ENCODE data around the gene ZNF460.

Gene ZNF460

DNA sequence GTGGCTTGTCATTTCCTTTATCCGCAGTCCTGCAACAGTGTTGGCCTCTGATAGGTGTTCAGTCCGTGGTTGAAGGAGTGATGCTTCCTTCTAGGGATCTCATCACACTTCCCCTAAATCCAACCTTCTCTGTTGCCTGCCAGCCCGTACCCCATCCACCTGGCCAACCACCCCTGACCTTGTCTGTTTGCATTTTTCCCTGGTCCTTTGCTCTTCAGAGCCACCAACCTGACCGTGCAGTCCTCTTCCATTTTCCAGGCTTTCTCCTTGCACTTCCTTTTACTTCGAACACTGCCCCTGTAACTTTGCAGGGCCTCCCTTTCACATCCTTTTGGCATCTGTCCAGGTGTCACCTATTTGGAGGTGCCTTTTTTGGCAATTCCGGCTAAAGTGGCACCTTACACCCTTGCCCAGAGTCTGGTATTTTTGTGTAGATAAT, 696 bp downstream of the ZNF460 start:
- DNase-seq = no peak

DNA sequence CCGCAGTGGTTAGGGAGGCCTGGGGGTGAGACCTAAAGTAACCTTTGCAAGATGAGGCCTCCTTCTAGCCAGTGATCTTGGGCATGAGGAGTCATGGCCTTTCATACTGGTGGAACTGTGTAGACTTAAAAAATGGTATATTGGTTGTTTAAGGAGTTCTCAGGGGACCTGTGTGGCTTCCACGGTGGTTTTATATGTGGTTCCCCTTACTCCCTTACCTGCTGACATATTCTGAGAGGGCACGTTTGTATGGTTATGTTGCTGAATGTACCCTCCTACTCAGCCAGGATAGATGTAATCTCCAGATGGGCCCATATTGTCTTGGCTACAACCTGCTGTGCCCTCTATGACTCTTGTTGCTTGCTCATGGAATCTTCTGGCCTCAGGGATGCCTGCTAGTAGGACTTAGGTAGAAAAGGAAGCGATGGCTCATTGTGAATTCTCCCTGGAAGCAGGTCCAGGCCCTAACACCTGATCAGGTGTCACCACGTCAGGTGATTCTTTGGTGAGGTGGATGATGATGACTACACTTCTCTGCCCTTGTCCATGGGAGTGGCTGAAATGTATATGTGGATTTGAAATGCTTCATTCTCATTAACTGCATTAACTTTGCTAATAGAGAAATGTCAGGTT, 1.8 kb downstream of the ZNF460 start:
- no peak for DNase-seq

DNA sequence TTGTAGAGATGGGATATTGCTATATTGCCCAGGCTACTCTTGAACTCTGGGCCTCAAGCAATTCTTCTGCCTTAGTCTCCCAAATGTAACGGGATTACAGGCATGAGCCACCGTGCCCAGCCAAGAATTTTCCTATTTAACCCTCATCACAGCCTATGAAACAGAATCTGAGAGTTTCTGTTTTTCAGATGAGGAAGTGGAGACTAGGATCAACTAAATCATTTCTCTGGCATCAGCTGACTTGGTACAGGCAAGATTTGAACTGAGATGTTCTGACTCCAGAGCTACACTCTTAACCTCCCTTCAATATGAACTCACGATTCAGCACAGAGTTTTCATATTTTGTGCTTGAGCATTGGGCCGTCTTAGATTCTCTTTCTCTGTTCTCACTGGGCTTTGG, 8.1 kb downstream of the ZNF460 start:
- DNase-seq = no peak

DNA sequence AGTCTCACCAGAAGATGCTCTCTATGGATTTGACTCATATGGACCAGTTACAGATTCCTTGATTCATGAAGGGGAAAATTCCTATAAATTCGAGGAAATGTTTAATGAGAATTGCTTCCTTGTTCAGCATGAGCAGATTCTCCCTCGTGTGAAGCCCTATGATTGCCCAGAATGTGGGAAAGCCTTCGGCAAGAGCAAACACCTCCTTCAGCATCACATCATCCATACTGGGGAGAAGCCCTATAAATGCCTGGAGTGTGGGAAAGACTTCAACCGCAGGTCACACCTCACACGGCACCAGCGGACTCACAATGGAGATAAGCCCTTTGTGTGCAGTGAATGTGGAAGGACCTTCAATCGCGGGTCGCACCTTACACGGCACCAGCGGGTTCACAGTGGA, 10.7 kb downstream of the ZNF460 start:
- no peak for DNase-seq

DNA sequence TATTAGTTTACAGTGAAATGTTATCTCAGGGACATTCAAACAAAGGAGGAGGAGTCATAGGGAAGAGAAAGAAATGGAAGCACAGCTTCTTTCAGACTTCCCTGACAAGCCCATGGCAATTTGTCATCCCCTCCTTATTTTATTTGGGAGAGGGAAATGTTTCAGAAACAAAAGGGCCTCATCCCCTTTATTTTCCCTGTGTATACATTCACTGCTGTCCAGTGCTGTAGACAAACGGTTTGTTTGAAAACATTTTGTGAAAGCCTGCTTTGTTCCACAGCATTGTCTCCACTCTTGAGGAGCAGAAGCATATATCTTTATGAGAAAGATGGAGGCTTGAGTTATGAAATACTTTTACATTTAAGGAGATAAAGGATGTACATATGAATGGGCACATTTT, 12.3 kb downstream of the ZNF460 start:
- DNase-seq = no peak

DNA sequence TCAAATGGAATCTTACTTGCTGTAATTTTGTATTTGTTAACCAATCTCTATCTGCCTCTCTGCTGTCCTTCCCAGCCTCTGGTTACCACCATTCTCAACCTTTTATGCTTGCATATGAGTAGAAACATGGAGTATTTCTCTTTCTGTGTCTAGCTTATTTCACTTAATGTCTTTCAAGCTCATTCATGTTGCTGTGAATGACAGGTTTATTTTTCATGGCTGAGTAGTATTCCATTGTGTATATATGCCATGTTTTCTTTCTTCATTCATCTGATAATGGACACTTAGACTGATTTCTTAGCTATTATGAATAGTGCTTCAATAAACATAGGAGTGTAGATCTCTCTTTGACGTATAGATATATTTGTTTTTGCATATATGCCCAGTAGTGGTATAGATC, 13.4 kb downstream of the ZNF460 start:
- DNase-seq = no peak

DNA sequence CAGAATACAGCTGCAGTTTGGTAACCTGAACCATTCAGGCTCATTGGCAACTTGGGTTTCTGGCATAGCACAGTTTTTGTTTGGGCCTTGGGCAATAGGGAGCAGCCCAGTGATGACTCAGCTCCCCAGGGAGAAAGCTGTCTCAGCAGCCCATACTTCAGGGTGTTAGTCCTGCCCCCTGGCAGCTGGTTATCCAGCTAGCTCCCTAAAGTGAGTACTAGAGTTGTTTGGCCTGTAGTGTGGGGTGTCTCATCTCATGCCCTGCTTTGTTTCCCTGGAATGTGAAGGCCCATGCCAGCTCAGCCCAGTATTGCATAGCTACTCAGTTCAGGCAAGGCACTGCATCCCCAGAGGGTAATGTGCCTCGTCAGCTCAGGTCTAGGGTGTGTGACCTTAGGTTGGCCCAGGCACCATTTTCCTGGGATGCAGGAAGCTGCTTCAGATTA, 21.8 kb downstream of the ZNF460 start:
- DNase-seq = peak; percentile 72

DNA sequence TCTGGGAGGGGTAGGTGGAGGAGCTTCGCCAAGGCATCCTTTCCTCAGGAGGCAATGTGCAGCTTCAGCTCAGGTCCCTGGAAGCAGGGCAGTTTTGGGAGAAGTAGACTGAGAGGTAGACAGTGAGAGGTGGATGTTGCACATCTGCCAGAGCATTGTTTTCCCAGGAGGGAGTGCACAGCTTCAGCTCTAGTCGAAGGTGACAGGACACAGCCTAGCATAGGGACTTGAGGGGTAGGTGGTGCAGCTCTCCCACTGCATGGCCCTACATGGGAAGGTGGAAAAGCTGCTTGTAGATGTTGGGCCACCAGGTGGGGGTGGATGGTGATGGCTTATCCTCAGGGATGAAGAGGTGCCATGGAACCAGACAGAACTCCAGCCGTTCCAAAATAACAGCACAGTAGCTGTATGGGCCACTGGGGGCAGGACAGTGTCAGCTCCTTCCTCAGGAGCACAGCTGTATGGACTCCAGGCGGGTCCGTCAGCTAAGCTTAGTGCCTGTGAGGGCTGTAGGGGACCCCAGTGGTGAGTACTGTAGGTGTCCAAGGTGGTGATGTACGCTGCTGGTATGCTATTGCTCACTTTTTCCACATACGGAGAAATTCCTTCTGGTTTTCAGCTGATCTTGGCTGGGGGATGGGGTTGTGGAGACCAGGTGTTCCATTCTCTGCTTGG, 22.6 kb downstream of the ZNF460 start:
- DNase-seq = no peak

DNA sequence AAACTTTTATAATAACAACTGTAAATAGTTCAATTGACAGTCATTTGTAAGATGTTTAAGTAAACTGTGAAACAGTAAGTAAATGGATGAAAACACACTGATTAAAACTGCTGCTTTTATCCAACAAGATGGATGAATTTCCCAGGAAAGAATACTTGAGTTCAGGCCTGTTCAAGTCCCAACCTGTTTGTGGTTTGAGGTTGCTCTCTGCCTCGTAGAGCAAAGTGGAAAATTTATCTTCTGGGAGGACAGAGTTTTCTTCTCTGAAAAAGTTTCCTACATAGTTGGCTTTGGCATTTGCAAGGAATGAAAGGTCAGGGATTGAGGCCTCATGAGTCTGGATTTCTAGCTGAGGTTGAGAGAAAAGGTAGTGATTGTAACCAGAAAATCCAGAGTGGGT, 24.8 kb downstream of the ZNF460 start:
- no peak for DNase-seq

DNA sequence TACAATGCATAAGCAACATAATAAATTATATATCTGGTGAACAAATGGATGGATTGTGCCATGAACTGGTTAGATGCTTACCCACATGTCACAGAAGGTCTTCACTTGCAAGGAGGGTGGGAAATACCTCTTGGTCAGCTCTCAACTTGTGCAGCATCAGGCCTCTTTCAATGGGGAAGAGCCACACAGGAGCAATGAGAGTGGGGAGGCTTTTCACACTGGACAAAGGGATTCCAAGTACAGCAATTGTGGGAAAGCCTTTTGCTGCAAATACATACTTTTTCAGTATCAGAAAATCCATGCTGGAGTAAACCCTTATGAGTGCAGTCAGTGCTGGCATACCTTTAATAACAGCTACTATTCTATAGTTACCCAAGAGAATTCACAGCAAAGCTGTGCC, 28.2 kb downstream of the ZNF460 start:
- no peak for DNase-seq

DNA sequence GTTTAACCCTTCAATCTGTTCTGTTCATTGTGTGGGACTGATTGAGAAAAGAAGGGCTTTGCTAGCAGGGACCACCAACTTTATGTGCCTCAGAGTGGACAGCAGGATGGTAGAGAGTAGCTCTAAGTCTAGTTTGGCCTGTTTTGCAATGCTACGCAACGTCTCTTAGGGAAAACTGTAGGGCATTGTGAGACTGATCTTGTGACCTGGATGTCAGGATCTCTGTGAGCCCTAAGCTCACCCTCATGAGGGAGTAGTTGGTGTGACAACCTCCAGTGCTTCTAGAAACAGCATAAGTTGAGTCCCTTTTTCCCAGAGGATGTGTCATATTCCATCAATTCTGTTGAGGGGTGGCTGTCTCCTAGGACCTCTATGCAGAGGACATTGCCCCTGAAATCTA, 30.5 kb downstream of the ZNF460 start:
- DNase-seq = no peak

DNA sequence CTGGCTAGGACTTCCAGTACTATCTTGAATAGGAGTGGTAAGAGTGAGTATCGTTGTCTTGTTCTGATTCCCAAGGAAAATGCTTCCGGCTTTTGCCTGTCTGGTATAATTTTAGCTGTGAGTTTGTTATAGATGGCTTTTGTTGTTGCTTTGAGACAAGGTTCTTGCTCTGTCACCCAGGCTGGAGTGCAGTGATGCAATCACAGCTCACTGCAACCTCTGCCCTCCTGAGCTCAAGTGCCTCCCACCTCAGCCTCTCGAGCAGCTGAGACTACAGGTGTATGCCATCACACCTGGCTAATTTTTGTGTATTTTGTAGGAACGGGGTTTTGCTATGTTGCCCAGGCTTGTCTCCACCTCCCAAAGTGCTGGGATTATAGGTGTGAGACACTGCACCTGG, 33.9 kb downstream of the ZNF460 start:
- DNase-seq = no peak

DNA sequence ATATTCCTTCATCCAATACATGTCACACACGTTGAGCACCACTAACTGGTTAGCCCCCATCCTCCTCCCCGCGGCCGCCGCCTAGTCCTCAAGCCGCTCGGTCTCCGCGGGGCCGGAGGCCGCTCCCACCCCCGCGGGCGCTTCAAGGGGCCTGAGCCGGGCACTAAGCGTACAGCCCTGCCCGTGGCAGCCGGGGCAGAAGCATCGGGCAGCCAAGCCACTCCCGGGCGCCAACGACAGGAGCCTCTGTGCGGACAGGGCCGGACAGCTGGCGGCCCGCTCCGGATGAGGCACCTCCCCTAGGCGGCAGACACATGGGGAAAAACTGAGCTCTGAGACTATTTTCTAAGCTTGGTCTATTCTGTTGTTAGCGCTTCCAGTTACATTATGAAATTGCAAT, 37.2 kb downstream of the ZNF460 start:
- DNase-seq = no peak

DNA sequence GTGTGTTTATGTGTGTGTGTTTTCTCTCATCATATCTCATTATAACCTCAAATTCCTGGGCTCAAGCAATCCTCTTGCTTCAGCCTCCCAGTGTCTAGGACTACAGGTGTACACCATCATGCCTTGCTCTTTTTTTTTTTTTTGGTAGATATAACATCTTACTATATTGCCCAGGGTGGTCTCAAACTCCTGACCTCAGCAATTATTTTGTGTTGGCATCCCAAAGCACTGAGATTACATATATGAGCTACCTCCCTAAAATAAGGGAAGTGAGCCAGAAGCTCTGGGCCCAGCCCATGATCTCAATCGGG, 39.5 kb downstream of the ZNF460 start:
- no peak for DNase-seq

DNA sequence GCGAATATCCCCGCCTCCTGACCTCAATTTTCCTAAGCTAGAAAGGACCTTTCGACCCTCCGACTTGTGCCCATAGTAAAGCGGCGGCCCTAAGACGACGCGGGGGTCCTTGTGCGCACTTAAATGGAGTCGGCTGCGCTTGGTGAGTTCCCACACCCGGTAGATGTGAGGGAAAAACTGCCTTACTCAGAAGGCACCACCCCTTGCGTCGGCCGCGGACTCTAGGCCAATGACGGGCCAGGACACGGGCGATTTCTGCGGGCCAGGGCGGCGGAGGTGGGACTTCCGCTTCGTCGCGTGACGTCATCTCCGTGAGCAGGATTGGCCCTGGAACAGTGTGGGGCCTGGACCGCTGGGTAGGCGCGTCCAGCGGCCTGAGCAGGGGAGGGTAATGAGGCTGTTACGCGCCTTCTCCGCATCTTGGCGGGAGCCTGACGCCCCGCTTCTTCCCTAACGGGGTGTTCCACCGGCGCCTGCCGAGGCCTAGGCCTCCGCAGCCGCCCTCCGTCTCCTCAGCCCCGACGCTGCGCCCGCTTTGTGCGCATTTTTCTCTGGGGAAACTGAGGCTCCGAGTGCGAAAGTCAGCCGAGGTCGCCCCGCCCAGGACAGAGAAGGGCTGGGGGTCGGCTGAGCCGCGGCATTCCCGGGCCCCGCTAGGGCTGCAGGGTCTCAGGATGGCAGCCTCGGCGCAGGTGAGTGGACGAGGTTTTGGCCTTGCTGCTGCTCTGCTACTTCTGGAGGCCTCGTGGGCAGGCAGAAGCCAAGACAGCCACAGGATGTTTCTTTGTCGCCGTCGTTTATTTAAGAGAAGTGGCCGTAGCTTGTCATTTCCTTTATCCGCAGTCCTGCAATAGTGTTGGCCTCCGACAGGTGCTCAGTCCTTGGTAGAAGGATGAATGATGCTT, 40.1 kb downstream of the ZNF460 start, which contains the start of gene ZNF543:
Gene ZNF543, plus strand, starts transcription at position 293 of the 905 bp plus-strand sequence. Its CDS starts 382 bp downstream, at position 675.
- DNase-seq = peak; percentile 96

DNA sequence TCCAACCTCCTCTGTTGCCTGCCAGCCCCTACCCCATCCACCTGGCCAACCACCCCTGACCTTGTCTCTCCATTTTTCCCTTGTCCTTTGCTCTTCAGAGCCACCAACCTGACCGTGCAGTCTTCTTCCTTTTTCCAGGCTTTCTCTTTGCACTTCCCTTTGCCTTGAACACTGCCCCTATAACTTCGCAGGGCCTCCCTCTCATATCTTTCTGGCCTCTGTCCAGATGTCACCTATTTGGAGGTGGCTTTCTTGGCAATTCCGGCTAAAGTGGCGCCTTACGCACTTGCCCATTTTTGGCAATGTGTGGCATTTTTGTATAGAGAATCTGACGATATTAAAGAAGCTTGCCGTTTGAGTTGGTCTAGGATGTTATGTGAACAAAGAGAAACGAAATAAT, 40.8 kb downstream of the ZNF460 start:
- DNase-seq = no peak

DNA sequence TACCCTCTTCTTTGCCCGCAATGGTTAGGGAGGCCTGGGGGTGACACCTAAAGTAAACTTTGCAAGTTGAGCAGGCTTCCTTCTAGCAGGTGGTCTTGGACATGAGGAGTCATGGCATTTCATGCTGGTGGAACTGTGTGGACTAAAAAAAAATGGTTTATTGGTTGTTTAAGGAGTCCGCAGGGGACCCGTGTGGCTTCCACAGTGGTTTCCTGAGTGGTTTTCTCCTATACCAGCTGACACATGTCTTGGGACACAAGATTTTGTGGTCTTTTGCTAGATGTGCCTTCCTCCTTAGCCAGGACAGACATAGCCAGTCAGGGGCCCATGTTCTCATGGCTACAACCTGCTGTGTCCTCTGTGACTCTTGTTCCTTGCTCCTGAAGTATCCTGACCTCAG, 41.5 kb downstream of the ZNF460 start:
- DNase-seq = no peak

DNA sequence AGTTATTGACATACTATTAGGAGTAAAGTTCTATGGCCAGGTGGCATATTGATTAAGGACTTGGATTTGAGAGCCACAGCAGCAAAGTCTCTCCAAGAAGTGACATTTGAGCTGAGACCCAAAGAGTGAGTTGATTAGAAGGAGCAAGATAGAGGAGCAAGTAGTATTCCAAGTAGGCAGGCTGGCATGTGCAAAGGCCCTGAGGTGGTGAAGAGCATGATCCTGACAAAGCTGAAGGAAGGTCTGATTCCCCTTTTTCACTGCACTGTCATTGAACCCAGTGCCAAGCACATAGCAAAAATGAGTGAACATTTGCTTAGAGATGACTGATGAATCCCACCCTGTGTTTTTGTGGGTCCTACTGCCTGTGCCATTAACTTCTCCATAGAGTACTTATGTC, 44.7 kb downstream of the ZNF460 start:
- DNase-seq = no peak

DNA sequence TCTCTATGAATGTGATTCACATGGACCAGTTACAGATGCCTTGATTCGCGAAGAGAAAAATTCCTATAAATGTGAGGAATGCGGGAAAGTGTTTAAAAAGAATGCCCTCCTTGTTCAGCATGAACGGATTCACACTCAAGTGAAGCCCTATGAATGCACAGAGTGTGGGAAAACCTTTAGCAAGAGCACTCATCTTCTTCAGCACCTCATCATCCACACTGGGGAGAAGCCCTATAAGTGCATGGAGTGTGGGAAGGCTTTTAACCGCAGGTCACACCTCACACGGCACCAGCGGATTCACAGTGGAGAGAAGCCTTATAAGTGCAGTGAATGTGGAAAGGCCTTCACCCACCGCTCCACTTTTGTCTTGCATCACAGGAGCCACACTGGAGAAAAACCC, 47.7 kb downstream of the ZNF460 start:
- DNase-seq = no peak

DNA sequence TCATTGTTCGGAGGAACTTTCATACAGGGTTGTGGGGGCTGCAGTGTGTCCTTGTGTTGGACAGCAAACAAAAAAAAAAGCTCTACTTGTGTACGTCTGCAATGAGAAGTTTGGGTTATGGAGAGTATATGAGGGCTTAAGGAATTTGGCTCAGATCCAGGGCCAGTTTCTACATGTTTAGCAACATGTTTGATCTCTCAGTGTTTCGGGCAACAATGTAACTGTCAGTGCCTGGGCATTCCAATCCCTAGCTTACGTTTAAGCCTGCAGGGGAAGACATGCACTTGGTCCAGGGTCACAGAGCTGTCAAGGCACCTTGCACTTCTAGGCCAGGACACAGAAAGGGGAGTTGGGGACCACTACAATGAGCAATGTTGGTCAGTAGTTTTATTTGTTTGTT, 53.9 kb downstream of the ZNF460 start:
- no peak for DNase-seq

DNA sequence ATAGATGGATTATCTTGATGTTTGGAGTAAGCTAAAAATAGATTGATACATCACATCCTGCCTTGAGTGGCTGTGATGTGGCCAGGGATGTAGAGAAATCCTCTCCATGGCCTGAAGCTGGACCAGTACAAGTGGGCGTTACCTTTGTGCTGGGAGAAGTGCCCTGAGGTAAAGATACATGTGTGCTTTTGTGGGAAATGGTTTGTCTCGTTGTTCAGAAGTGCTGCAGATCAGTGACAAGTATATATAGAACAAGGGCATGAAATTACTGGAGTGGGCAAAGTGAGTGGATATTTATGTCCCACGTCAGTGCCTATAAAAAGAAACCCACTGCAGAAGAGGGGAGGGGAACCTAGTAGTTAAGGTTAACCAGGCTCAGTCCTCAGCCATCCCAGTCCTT, 58.6 kb downstream of the ZNF460 start:
- no peak for DNase-seq

DNA sequence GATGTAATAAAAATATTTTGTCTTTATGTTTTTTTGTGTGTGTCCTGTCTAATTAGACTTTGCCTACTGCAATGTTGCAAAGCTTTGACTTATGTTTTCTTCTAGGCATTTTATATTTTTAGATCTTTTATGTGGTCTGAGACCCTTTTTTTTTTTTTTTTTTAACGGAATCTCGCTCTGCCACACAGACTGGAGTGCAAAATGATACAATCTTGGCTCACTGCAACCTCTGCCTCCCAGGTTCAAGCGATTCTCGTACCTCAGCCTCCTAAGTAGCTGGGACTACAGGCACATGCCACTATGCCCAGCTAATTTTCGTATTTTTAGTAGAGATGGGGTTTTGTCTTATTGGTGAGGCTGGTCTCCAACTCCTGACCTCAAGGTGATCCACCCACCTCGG, 62.3 kb downstream of the ZNF460 start:
- DNase-seq = no peak
